ENCODE data around the gene CMSS1.
A peak's percentile ranks its signal among the peaks of the same experiment; 100 is the strongest.

Gene CMSS1

GRCh38 chr3:99950921-99951320, 133.3 kb downstream of the CMSS1 start:
- Histone ChIP-seq H3K9me3 (ENCODE audit: control insufficient read depth, insufficient read depth, low read depth, low read length) (no peaks in the 10 kb centered on the region), H3K4me1 (ENCODE audit: control insufficient read depth, insufficient read depth, low read length) (no peaks in the 10 kb centered on the region; the same call in none of the 2 replicates), H3K4me3 (ENCODE audit: low read depth, low read length) (no peak overlapping the region), H3K27ac (ENCODE audit: extremely low read depth, low read depth, low read length) (no peak overlapping the region), H3K36me3 (ENCODE audit: control insufficient read depth in 2 of 2, insufficient read depth in 1 of 2, low read length in 2 of 2) (no peaks in the 10 kb centered on the region)
- ChIA-PET CTCF (interaction anchor here (0.6 kb wide), 2 partner anchors 10 to 105 kb away, joined by 3 read pairs; no protein-coding TSS in a partner anchor), POLR2A (no interaction called here)
- TF ChIP-seq ZNF138 (tag by site-specific recombination; IDR thresholded peaks at IDR 0.05; ENCODE audit: borderline replicate concordance), result no peak
- peak; percentile 47 for TF ChIP-seq PRDM10 (tag by site-specific recombination; IDR thresholded peaks at IDR 0.05)
- TF ChIP-seq ZNF341 (tag by site-specific recombination; IDR thresholded peaks at IDR 0.05; ENCODE audit: low read depth), result 0 out of 2 replicates have a peak, but pooled peaks have one; percentile 13

- Histone ChIP-seq H3K27ac (ENCODE audit: extremely low read depth, low read depth, low read length) (no peak overlapping the region), H3K4me1 (ENCODE audit: control insufficient read depth, insufficient read depth, low read length) (no peaks in the 10 kb centered on the region; the same call in none of the 2 replicates), H3K9me3 (ENCODE audit: control insufficient read depth, insufficient read depth, low read depth, low read length) (no peaks in the 10 kb centered on the region), H3K4me3 (ENCODE audit: low read depth, low read length) (no peak overlapping the region), H3K36me3 (ENCODE audit: control insufficient read depth in 2 of 2, insufficient read depth in 1 of 2, low read length in 2 of 2) (no peaks in the 10 kb centered on the region)
- ChIA-PET CTCF (interaction anchor here (0.5 kb wide), 1 partner anchor 61 kb away, joined by 5 read pairs; no protein-coding TSS in a partner anchor), POLR2A (no interaction called here)
- no peak for TF ChIP-seq ZNF350 (tag by site-specific recombination; IDR thresholded peaks at IDR 0.05)
- TF ChIP-seq ZNF473 (tag by site-specific recombination; IDR thresholded peaks at IDR 0.05), result no peak
- no peak for TF ChIP-seq ZNF341 (tag by site-specific recombination; IDR thresholded peaks at IDR 0.05; ENCODE audit: low read depth)
- TF ChIP-seq ZNF623 (tag by site-specific recombination; IDR thresholded peaks at IDR 0.05), result no peak
- no peak for TF ChIP-seq ZNF560 (tag by site-specific recombination; IDR thresholded peaks at IDR 0.05; ENCODE audit: borderline replicate concordance)
- no peak for TF ChIP-seq ZNF555 (tag by site-specific recombination; conservative IDR thresholded peaks at IDR 0.05)
- TF ChIP-seq ZNF549 (tag by site-specific recombination; IDR thresholded peaks at IDR 0.05), result no peak
- no peak for TF ChIP-seq GLIS1 (tag by site-specific recombination; IDR thresholded peaks at IDR 0.05)
- no peak for TF ChIP-seq ZNF280C (tag by site-specific recombination; IDR thresholded peaks at IDR 0.05)
- no peak for TF ChIP-seq ZXDB (tag by site-specific recombination; IDR thresholded peaks at IDR 0.05)
- TF ChIP-seq ZNF362 (tag by site-specific recombination; IDR thresholded peaks at IDR 0.05), result no peak
- TF ChIP-seq PATZ1 (tag by site-specific recombination; IDR thresholded peaks at IDR 0.05), result no peak
- TF ChIP-seq GFI1B (tag by site-specific recombination; IDR thresholded peaks at IDR 0.05), result no peak
- TF ChIP-seq ZIC2 (tag by site-specific recombination; IDR thresholded peaks at IDR 0.05), result no peak
- no peak for TF ChIP-seq ZNF175 (tag by site-specific recombination; IDR thresholded peaks at IDR 0.05)
- no peak for TF ChIP-seq ZNF561 (tag by site-specific recombination; IDR thresholded peaks at IDR 0.05; ENCODE audit: borderline replicate concordance)
- no peak for TF ChIP-seq ZNF677 (tag by site-specific recombination; IDR thresholded peaks at IDR 0.05)
- no peak for TF ChIP-seq ZNF660 (tag by site-specific recombination; IDR thresholded peaks at IDR 0.05)
- TF ChIP-seq ZNF518A (tag by site-specific recombination; conservative IDR thresholded peaks at IDR 0.05; ENCODE audit: low read depth), result no peak
Observed at GRCh38 chr3:99951701-99952100, 134.0 kb downstream of the CMSS1 start.
